SJSA1 (cell line): ENCODE data around the gene GPR146. TPM values are rescaled to one million over a fixed set of nuclear protein-coding genes. Genes with fewer than 3 reads are reported as not detected.
"Not testable (repeated sequence)": the region's sequence is repeated elsewhere in the genome, so short reads cannot be mapped to it uniquely, and the experiment has no call there.

ENCODE experiments used
- DNase-seq, 2 experiments: peaks; one replicate each; pipeline ENCODE4 v3.0.0-alpha.2; 2015 to 2020; ENCODE audit warnings: low spot score in 2 of 2, low read depth in 1 of 2
- H3K27ac ChIP-seq: fragments of 250-450 bp; sonication (Bioruptor Pico); 2 replicates; pipeline ENCODE4 v1.5.1; 2020; ENCODE audit warnings: mild to moderate bottlenecking, moderate library complexity
- H3K27me3 ChIP-seq: fragments of 250-450 bp; sonication (Bioruptor Pico); replicated peaks from 2 replicates; pipeline ENCODE4 v1.5.1; 2020; ENCODE audit warnings: mild to moderate bottlenecking, moderate library complexity
- H3K36me3 ChIP-seq: fragments of 250-450 bp; sonication (Bioruptor Pico); 2 replicates; pipeline ENCODE4 v1.5.1; 2020; ENCODE audit warnings: mild to moderate bottlenecking
- H3K4me1 ChIP-seq: fragments of 250-450 bp; sonication (Bioruptor Pico); replicated peaks from 2 replicates; pipeline ENCODE4 v1.6.1; 2021; ENCODE audit warnings: mild to moderate bottlenecking
- H3K4me3 ChIP-seq: fragments of 250-450 bp; sonication (Bioruptor Pico); 2 replicates; pipeline ENCODE4 v1.5.1; 2020; ENCODE audit warnings: mild to moderate bottlenecking
- H3K9me3 ChIP-seq: fragments of 250-450 bp; sonication (Bioruptor Pico); replicated peaks from 2 replicates; pipeline ENCODE4 v1.5.1; 2020; ENCODE audit warnings: mild to moderate bottlenecking
- total RNA-seq: library from RNA; depleted of rRNA; stranded (reverse); fragments of >200 nt; shearing (Covaris generic); gene quantifications from 2 replicates; pipeline ENCODE4 v1.2.3, GENCODE V29; 2014

The GPR146 gene
- total RNA-seq, 1 experiment from 2014 or later, result 0.08 TPM

DNA sequence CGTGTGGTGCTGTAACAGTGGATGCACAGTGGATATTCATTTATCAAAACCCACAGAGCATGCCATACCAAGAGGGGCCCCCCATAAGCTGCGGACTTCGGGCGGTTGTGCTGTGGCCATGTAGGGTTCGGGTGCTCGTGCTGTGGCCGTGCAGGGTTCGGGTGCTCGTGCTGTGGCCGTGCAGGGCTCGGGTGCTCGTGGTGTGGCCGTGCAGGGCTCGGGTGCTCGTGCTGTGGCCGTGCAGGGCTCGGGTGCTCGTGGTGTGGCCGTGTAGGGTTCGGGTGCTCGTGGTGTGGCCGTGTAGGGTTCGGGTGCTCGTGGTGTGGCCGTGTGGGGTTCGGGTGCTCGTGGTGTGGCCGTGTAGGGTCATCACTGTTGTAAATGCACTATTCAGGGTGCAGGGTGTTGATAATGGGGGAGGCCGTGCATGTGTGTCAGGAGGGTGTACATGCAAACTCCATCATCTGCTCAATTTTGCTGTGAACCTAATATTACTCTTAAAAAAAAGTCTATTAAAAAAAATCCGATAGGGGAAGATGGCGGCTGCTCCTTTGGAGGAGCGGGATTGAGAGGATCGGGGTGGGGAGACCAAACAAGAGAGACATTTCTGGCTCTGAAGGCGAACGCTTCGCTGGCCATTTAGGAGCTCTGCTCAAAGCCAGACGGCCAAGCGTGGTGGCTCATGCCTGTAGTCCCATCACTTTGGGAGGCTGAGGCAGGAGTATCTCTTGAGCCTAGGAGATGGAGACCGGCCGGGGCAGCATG, 8.0 kb upstream of the GPR146 start:
- not testable (repeated sequence) for H3K9me3 ChIP-seq, DNase-seq, H3K4me3 ChIP-seq, H3K27ac ChIP-seq, H3K36me3 ChIP-seq, H3K4me1 ChIP-seq, H3K27me3 ChIP-seq

DNA sequence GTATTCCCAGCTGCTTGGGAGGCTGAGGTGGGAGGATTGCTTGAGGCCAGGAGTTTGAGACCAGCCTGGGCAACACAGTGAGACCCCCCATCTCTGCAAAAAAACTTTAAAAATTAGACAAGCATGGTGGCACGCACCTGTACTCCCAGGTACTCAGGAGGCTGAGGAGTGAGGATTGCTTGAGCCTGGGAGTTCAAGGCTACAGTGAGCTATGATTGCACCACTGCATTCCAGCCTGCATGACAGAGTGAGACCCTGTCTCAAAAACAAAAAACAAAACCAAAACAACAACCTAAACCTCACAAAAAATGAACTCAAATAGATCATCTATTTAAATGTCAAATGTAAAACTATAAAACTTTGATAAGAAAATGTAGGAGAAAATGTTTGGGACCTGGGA, 4.1 kb upstream of the GPR146 start:
- H3K9me3 ChIP-seq, H3K27ac ChIP-seq, DNase-seq, H3K4me3 ChIP-seq, H3K36me3 ChIP-seq, H3K27me3 ChIP-seq: not testable (repeated sequence)
- H3K4me1 ChIP-seq, result peaks cover 21% of the 10 kb centered on the region

DNA sequence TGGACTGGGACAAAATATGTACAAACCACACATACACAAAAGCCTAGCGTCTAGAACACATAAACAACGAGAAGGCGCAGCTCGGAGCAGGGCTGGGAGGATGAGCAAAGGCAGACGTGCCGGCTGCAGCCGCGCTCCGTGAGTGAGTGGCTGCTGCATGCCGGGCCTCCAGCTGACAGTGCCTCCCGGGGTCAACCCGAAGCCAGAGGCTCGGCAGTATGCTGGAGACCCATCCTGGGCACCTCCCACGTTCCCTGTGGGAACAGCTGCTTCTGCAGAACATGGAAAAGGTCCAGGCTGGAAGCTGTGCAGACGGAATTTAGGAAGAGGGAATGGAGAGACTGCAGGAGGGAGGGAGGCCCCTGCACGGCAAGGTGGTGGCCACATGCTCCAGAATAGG, 3.6 kb upstream of the GPR146 start:
- Histone ChIP-seq H3K27ac (no peak overlapping the region), H3K9me3 (no peaks in the 10 kb centered on the region), H3K4me1 (peaks cover 21% of the 10 kb centered on the region), H3K27me3 (no peaks in the 10 kb centered on the region), H3K4me3 (no peak overlapping the region), H3K36me3 (0 out of 2 replicates have a peak, but pooled peaks cover 2% of the 10 kb centered on the region)
- peak in 1 of 2 experiments; percentile 26 for DNase-seq

DNA sequence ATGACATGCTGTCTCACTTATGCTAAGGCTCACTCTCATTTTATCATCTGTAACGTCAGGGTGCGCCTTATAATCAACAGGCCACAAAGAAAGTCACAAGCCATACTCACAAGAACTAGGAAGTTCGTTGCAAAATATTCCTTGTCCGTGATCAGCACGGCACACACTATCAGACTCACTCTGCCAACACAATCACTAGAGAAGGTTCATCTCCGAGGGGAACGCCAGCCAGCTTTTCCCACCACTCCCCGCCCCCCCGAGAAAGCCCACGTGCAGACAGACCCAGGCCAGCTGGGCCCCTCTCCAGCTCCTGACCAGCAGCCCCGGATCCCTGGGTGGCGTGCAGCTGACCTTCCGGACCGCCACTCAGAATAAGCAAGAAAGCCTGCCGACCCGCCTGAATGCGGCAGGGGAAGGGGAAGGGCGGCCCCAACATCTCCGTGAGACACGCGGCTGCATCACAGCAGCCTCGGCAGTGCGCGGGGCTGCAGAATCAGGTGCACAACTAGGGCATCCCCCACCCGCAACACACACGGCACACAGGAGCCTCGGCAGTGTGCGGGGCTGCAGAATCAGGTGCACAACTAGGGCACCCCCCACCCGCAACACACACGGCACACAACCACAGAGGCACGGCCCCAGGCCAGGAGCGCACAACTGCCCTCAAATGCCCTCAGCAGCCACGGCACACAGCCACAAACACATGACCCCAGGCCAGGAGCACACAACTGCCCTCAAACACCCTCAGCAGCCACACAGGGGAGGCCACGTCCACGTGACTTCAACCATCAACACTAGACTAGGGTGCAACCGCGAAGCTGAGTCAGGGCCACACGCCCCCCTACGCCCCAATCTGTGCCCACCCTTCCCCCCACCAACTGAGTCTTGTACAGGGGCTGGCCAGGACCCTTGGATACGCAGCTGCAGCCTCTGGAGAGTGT, 2.5 kb upstream of the GPR146 start:
- H3K4me1 ChIP-seq, result peaks cover 21% of the 10 kb centered on the region
- no peaks in the 10 kb centered on the region for H3K9me3 ChIP-seq
- no peak overlapping the region for H3K27ac ChIP-seq
- no peak for DNase-seq
- no peak overlapping the region for H3K4me3 ChIP-seq
- H3K27me3 ChIP-seq, result no peaks in the 10 kb centered on the region
- 0 out of 2 replicates have a peak, but pooled peaks cover 2% of the 10 kb centered on the region for H3K36me3 ChIP-seq

DNA sequence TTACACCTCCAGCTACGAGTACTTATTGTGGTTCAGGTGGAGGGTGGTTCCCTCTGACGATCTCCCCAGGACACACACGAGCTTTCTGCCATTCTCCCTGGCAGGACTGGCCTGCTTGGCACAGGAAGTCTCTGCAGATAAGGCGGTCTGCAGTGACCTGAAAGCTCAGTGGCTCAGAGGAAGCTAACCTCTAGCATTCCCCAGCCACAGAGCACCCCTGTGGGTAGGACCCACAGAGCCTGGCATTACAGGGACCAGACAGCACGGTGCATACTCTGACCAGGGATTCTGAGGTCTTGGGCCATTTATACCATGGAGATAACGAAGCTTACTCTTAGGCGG, 1.9 kb upstream of the GPR146 start:
- Histone ChIP-seq H3K36me3 (0 out of 2 replicates have a peak, but pooled peaks cover 2% of the 10 kb centered on the region), H3K27me3 (no peaks in the 10 kb centered on the region), H3K27ac (no peak overlapping the region), H3K4me1 (peaks cover 21% of the 10 kb centered on the region), H3K9me3 (no peaks in the 10 kb centered on the region), H3K4me3 (no peak overlapping the region)
- DNase-seq, result no peak

DNA sequence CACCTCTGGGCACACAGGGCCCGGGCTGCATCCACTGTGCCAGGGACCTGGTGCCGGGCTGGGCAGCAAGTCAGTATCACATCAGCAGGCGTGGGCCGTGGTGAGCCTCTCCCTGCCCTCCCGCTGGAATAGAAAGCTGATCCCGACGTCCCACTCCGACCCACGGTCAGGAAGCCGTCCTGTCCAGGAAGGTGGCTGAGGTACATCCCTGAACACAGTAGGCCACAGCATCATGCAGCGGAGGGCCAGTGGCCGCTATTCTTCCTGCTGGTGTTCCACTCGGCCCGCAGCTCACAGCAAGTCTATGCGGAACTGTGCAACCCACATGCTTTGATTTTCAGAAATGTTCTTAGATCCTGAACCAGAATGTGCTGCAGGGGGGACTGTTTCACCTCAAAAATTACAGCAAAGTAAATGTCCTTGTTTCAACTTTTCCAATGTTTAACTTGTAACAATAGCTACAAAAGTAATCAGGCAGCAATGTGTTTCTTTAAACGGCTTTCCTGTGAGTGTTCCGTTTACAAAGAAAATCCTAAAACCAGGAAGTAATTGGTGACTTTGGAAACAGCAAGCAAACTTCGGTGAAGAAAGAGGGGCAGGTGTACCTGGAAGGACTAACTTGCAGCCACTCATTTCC, 676 bp upstream of the GPR146 start:
- Histone ChIP-seq H3K4me1 (peaks cover 21% of the 10 kb centered on the region), H3K36me3 (0 out of 2 replicates have a peak, but pooled peaks cover 2% of the 10 kb centered on the region), H3K27ac (no peak overlapping the region), H3K27me3 (no peaks in the 10 kb centered on the region), H3K9me3 (no peaks in the 10 kb centered on the region), H3K4me3 (peak overlapping the region; percentile 54)
- DNase-seq, result no peak

DNA sequence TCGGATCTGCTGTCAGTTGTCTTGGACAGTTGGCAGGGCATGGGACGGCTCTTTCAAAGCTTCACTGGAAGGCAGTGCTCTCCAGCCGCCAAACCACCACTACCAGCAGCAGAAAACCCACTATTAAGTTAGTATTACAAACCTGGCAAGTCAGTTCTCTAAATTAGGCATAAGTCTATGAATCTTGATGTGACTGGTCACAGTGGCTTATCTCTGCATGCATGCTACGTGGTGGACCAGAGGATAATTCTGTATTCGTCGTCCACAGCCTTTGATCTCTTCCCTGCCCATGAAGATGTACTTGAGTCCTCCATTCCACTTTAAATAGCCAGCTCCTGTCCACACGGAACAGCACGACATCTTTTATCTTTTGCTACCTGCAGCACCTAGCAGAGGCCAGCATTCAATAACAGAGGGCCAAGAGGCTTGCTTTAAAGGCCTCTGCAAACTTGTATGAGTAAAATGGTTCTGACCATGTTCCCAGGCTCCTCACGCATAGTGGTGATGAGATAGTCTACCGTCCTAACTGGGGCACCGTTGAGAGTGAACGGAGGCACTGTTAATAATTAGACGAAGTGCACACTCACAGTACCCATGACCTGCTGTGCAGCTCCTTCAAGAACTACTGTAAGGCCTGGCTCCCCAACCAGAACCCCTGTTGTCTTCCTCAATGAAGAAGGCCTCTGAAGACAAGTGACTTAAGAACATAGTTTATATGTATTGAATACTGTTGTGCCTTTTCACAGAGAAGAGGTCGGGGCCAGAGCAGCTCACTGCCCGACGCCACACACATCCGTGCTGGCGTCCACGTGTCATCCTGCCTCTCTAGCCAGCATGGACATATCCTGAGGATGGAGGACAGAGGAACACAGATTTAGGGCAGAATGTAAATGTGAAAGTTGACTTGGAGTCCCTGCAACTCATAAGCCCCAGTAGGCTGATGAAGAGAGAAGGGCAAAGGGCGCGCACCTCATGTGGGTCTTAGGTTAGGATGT, 1.0 kb downstream of the GPR146 start:
- 0 out of 2 replicates have a peak, but pooled peaks cover 2% of the 10 kb centered on the region for H3K36me3 ChIP-seq
- no peak overlapping the region for H3K27ac ChIP-seq
- peaks cover 19% of the 10 kb centered on the region for H3K4me1 ChIP-seq
- no peaks in the 10 kb centered on the region for H3K9me3 ChIP-seq
- H3K27me3 ChIP-seq, result no peaks in the 10 kb centered on the region
- DNase-seq, result no peak
- peak overlapping the region; percentile 54 for H3K4me3 ChIP-seq

DNA sequence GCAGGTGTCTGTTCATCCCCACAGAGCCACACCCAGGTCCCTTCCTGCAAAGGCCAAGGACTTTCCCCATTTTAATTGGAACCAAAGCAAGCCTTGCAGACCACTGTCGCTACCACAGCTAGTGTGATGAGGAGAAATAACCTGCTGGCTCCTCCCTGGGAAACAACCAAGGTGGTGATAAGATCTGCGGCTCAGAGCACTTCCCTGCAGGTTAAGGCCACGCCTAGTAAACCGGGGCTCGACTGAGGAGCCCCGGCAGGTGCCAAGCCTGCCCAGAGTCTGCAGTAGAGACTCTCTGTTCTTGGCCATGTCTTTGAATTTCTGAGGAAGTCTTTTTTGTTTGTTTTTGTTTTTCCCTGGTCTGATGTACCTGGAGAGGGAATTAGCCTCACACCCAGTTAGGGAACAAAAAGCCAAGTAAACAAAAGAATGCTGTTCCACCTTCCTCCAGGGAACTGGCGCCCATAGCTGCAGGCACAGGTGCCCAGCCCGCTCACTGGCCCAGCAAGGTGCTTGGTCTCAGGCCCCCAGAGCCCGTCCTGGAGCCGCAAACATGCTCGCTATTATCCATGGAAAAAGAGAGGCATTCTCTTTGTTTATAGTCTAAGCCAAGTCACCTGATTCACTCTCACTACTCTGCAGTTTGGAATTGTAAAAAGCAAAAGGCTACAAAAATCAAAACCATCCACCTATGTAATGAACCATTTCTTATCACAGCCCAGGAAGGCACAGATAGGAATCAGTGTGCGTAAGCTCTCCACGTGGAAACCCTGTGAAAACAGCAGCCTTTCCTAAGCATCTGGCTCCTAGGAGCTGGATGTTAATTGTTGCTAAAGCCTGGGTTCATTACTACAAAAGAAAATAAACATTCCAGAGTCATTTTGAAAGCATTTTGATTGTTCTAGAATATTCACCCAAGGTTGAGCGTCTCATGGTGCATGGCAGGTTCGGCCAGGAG, 2.7 kb downstream of the GPR146 start:
- no peaks in the 10 kb centered on the region for H3K27me3 ChIP-seq
- H3K4me1 ChIP-seq, result peaks cover 15% of the 10 kb centered on the region
- H3K27ac ChIP-seq, result no peak overlapping the region
- H3K9me3 ChIP-seq, result no peaks in the 10 kb centered on the region
- no peak for DNase-seq
- H3K4me3 ChIP-seq, result no peak overlapping the region
- 0 out of 2 replicates have a peak, but pooled peaks cover 2% of the 10 kb centered on the region for H3K36me3 ChIP-seq

DNA sequence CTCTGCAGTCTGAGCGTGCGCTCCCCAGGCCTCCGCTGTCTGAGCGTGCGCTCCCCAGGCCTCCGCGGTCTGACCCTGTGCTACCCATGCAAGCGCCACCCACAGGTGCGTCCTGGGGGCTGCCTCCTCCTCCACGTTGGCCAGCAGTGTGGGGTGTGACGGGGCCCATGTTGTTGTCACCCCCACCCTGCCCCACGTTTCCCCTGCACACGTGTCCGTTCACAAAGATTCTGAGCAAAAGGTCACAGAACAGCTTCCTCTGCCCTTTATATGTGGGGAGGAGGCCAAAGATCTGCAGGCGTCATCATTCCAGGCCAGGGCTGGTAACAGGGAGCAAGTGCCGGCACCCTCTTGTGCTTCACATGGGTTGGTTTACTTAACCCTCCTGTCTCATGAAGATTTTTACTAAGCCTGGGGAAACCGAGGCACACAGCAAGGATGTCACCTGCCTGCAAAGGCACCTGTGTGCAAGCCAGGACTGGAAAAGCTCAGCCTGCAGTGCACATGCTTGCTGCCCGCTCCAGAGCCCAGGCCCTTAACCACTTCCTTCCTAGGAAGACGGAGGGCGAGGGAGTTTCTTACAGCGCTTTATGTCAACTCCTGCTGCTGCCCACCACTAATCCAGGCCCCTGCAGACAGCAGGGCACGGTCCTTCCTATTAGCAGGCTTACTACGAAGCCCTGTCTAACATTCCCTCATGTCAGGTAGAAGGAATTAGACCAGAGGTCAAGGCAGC, 4.8 kb downstream of the GPR146 start:
- H3K4me1 ChIP-seq, result peaks cover 8% of the 10 kb centered on the region
- DNase-seq, result no peak
- no peaks in the 10 kb centered on the region for H3K27me3 ChIP-seq
- no peak overlapping the region for H3K4me3 ChIP-seq
- H3K9me3 ChIP-seq, result no peaks in the 10 kb centered on the region
- H3K36me3 ChIP-seq, result 0 out of 2 replicates have a peak, but pooled peaks cover 2% of the 10 kb centered on the region
- H3K27ac ChIP-seq, result no peak overlapping the region

DNA sequence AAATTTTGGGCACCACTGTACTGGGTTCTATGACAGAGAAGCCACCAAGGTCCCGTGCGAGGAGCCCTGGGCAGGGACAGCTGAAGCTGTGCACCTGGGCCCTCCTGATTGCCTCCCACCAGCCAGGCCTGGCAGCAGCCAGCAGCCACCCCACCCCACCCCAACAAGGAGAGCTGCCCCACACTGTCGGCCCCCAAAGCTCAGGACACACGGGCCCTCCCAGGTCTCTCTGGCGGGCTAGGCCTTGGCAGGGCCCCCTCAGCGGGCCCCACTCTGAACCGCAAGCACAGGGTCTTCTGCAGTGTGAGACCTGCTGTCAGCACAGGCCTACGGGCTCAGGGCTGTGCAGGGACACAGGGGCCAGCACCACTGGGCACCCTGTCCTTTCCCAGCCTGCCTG, 5.5 kb downstream of the GPR146 start:
- no peak overlapping the region for H3K27ac ChIP-seq
- H3K27me3 ChIP-seq, result no peaks in the 10 kb centered on the region
- peaks cover 4% of the 10 kb centered on the region for H3K4me1 ChIP-seq
- no peaks in the 10 kb centered on the region for H3K9me3 ChIP-seq
- H3K4me3 ChIP-seq, result no peak overlapping the region
- H3K36me3 ChIP-seq, result no peaks in the 10 kb centered on the region
- DNase-seq, result no peak

DNA sequence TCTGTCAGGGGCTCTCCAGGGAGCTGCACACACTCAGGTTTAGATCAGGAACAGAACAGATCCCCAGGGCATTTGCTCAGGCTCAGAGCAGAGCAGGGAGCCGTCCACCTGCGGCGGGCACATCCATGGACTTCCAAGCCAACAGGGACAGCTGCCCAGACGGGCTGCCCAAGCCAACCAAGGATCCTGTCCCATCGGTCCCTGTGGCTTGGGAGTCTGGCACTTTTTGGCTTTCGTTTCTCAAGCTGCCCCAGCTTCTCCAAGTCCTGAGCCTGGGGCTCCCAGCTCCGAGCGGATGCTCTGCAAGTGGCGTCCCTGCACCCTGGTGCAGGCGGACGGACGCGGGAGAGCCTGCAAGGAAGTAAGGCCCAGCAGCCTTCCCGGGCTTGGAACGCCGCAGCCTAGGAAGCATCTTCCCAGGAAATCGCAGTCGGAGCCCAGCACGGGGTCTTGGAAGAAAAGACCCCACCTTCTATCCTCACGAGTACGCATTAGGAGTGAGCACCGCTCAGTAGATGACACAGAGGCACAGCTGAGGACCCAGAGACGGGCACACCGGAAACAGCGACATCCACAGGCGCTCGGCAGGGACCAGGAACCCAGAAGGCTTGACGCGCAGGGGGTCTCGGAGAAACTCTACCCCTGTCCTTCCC, 6.0 kb downstream of the GPR146 start:
- H3K36me3 ChIP-seq, result no peaks in the 10 kb centered on the region
- H3K4me1 ChIP-seq, result no peaks in the 10 kb centered on the region
- DNase-seq, result no peak
- no peak overlapping the region for H3K4me3 ChIP-seq
- no peak overlapping the region for H3K27ac ChIP-seq
- H3K27me3 ChIP-seq, result no peaks in the 10 kb centered on the region
- H3K9me3 ChIP-seq, result no peaks in the 10 kb centered on the region
